Liver (tissue), 3 donors: ENCODE results near the gene PAPOLB.

Experiments used
- GABPA ChIP-seq, 2 donors: IDR thresholded peaks in 1 of 2; conservative IDR thresholded peaks in 1 of 2; 2 replicates each; pipeline ENCODE4 v1.6.1; 2016; ENCODE audit warnings: antibody characterized with exemption in 2 of 2, mild to moderate bottlenecking in 1 of 2, moderate library complexity in 1 of 2
- JUND ChIP-seq, 2 donors: IDR thresholded peaks; 2 replicates each; pipeline ENCODE4 v1.6.1; 2016; ENCODE audit warnings: antibody characterized with exemption in 2 of 2
- SP1 ChIP-seq: IDR thresholded peaks from 2 replicates; pipeline ENCODE4 v1.6.1; 2018; ENCODE audit warnings: antibody characterized with exemption, mild to moderate bottlenecking
- TF ChIP-seq, protein P1 (sequence below): fragments of 150-350 bp; IDR thresholded peaks from 2 replicates; pipeline ENCODE4 v1.5.1; 2017; ENCODE audit warnings: improper control_type of control experiment, low read depth, low read length; ENCODE audit not compliant: missing input control
- TF ChIP-seq, protein P2 (sequence below): IDR thresholded peaks from 2 replicates; pipeline ENCODE4 v1.6.1; 2016; ENCODE audit warnings: antibody characterized with exemption, mild to moderate bottlenecking
- TF ChIP-seq, protein P3 (sequence below): IDR thresholded peaks from 2 replicates; pipeline ENCODE4 v1.6.1; 2016; ENCODE audit warnings: antibody characterized with exemption
- donor health status: healthy.
- donor health status: healthy.

DNA sequence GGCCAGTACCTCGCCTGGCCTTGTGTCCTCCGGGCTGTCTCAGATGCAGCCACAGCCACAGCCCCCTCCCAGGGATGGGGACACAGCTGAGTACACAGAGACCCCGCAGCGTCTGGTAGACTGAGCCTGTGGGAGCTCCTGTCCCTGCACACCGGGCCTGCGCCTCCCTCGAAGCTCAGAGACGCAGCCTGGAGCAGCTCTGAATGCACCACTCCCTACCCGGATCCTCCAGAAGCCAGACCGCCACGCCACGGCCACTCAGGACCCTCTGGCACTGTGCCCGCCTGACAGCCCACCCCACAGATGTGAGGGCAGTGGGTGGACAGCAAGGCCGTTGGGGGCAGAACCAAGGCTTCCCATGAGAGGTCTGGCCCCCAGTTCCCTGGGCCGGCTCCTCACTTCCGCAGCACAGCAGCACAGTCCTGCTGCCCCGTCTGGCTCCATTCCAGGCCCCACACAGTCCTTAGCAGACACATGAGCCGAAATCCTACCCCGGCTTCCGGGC lies 40.8 kb downstream of the PAPOLB start:
- TF ChIP-seq SP1 (no peak), JUND (IDR thresholded peaks at IDR 0.05) (no peak), GABPA (IDR thresholded peaks at IDR 0.05 in 1 of 2, conservative IDR thresholded peaks at IDR 0.05 in 1 of 2) (no peak)
- TF ChIP-seq, protein P1, sequence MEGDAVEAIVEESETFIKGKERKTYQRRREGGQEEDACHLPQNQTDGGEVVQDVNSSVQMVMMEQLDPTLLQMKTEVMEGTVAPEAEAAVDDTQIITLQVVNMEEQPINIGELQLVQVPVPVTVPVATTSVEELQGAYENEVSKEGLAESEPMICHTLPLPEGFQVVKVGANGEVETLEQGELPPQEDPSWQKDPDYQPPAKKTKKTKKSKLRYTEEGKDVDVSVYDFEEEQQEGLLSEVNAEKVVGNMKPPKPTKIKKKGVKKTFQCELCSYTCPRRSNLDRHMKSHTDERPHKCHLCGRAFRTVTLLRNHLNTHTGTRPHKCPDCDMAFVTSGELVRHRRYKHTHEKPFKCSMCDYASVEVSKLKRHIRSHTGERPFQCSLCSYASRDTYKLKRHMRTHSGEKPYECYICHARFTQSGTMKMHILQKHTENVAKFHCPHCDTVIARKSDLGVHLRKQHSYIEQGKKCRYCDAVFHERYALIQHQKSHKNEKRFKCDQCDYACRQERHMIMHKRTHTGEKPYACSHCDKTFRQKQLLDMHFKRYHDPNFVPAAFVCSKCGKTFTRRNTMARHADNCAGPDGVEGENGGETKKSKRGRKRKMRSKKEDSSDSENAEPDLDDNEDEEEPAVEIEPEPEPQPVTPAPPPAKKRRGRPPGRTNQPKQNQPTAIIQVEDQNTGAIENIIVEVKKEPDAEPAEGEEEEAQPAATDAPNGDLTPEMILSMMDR, result no peak
- TF ChIP-seq, protein P2, sequence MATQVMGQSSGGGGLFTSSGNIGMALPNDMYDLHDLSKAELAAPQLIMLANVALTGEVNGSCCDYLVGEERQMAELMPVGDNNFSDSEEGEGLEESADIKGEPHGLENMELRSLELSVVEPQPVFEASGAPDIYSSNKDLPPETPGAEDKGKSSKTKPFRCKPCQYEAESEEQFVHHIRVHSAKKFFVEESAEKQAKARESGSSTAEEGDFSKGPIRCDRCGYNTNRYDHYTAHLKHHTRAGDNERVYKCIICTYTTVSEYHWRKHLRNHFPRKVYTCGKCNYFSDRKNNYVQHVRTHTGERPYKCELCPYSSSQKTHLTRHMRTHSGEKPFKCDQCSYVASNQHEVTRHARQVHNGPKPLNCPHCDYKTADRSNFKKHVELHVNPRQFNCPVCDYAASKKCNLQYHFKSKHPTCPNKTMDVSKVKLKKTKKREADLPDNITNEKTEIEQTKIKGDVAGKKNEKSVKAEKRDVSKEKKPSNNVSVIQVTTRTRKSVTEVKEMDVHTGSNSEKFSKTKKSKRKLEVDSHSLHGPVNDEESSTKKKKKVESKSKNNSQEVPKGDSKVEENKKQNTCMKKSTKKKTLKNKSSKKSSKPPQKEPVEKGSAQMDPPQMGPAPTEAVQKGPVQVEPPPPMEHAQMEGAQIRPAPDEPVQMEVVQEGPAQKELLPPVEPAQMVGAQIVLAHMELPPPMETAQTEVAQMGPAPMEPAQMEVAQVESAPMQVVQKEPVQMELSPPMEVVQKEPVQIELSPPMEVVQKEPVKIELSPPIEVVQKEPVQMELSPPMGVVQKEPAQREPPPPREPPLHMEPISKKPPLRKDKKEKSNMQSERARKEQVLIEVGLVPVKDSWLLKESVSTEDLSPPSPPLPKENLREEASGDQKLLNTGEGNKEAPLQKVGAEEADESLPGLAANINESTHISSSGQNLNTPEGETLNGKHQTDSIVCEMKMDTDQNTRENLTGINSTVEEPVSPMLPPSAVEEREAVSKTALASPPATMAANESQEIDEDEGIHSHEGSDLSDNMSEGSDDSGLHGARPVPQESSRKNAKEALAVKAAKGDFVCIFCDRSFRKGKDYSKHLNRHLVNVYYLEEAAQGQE, result no peak
- TF ChIP-seq, protein P3, sequence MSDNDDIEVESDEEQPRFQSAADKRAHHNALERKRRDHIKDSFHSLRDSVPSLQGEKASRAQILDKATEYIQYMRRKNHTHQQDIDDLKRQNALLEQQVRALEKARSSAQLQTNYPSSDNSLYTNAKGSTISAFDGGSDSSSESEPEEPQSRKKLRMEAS, result no peak
